GM18870 (cell line): ENCODE data around the gene FAM50B.

Experiments used
- ATAC-seq: cut with Tn5 transposase; IDR thresholded peaks from one replicate; pipeline ENCODE4 v1.9.1; 2021; ENCODE audit warnings: moderate library complexity; ENCODE audit not compliant: unreplicated experiment

The FAM50B gene

GRCh38 chr6:3871515-3871914 lies 22.3 kb downstream of the FAM50B start:
- no peak for ATAC-seq

- no peak for ATAC-seq
These were observed 22.8 kb downstream of the FAM50B start for GRCh38 chr6:3871939-3872338.

DNA sequence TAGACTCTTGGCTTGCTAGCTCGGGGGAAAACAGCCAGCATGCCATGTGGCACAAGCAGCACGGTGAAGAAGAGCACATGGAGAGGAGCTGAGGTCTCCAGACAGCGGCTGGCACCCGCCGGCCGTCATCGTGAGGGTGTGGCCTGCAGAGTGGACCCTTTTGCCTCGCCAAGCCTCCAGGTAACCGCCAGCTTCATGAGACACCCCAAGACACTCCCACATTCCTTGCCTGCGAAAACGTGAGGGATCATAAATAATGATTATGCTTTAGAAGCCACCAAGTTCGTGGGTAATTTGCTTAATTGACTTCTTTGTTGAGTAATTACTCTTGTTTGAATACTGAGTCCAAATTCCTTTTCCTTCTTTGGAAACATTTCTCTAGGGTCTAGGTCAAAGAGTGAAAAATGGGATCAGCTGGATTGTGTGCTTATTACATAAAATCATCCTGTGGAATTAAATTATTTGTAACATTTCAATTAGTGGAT lies 23.2 kb downstream of the FAM50B start:
- no peak for ATAC-seq

DNA sequence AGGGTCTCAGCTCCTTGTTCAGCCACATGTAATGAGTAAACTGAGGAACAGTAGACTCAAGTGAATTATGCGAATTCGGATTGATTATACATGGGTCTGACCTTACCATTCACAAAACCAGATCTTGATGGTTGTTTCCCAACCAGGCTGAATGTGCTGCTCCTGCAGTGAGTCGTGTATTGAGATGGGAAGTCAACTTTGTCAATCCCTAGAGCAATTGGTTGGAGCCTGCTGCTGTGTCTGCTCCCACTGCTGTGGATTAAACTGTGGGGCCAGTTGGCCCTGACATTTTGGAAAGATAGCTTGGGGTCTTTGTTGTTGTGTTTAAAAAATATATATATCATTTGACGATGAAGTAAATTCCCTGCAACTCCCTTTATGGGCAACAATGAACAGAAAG lies 23.9 kb downstream of the FAM50B start:
- ATAC-seq: no peak

- ATAC-seq: no peak
These were observed 24.9 kb downstream of the FAM50B start for GRCh38 chr6:3874069-3874468.

- no peak for ATAC-seq
These were observed 26.3 kb downstream of the FAM50B start for GRCh38 chr6:3875486-3875885.

DNA sequence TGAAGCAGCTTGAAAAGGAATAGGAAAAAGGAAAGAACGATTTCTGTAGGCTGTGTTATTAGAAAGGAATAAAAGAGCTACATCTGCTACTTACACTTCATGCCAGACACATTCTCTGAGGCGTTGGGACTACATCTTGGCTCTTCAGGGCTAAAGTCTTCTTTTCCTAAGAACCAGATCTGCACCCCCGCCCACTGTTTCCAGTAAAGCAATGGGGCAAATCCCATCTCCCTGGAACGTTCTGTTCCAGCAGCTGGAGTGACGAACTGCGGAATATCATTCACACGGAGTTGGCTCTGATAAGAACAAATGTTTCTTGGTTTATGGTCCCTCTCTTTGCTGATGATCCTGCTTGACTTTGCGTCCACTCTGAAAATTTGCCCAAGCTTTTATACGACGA lies 26.9 kb downstream of the FAM50B start:
- ATAC-seq: no peak

DNA sequence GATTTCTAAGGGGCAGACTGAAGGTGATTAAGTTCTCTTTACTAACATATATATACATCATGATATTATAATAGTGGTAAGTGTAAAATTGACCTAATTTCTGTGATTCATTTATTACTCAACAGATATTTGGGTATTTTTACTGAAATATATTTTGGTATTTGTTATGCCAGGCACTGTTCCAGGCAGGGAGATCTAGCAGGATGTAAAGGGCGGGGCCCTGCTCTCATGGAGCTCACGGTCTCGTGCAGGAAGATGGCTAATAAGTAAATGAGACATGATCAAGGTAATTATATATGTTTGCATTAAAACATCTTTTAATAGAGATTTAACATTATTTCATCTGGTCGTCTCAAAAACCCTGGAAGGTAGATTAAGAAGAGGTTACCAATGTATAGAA lies 27.7 kb downstream of the FAM50B start:
- ATAC-seq: no peak

DNA sequence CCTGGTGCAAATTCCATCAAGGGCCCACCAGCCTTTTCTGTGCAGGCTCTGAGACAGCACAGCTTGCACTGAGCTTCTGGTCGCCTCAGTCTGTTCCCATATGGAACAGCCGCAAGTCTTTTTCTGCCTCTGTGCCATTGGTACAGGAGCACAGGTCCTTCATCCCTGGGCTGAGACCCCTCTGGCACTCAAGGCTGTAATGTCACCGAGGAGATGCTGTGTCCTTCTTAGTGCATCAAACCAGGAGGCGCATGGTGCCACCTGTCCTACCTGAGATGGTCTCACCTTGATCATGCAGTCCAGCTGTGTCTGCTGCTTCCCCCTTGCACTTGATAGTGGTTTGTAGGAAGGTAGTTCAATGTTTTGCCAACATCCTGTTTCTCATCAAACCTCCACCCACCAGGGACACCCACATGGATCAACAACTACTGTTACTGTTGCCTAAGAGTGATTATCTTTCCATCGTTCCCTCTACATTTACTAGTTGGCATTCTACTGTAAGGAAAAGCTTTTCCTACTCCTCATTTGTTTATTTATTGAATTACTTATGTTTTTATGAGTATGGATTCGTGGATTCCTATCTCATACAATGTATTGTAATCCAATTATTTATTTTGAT lies 29.0 kb downstream of the FAM50B start:
- no peak for ATAC-seq

DNA sequence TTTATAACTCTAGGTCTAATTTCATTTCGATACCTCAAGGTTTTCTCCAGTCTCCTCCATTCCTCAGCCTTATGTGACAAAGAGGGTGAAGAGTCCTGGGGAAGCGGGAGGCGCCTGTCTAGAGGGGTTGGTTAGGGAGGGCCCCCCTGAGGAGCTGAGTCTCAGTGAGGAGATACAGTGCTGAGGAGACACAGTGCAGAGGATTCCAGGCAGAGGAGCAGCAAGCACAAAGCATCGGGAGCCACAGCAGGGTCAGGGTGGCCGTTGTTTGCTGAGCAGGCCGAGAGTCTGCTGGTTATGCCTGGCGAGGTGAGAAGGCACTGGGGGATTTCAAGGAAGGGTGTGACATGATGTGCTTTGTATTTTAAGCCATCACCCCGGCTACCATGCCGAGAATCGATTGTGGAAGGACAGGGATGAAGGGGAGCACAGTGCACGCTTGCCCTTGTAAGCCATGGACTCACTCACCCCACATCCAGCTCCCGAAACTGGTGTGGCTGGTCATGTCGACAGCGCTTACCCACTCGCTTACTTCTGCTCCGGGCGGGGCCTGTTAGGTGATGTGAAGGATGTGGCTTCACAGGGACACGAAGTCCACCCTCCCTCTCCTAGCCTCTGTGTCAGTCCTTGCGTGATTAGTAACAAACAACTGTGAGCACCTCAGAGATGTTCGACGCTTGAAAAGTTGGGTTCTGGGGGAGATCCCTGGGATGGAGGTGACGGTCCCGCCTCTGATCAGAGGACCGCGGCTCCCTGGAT lies 30.2 kb downstream of the FAM50B start:
- no peak for ATAC-seq

GRCh38 chr6:3881711-3882421 lies 32.7 kb downstream of the FAM50B start:
- ATAC-seq: no peak

GRCh38 chr6:3882431-3882830 lies 33.3 kb downstream of the FAM50B start:
- no peak for ATAC-seq

GRCh38 chr6:3882866-3883265 lies 33.7 kb downstream of the FAM50B start:
- ATAC-seq: no peak

DNA sequence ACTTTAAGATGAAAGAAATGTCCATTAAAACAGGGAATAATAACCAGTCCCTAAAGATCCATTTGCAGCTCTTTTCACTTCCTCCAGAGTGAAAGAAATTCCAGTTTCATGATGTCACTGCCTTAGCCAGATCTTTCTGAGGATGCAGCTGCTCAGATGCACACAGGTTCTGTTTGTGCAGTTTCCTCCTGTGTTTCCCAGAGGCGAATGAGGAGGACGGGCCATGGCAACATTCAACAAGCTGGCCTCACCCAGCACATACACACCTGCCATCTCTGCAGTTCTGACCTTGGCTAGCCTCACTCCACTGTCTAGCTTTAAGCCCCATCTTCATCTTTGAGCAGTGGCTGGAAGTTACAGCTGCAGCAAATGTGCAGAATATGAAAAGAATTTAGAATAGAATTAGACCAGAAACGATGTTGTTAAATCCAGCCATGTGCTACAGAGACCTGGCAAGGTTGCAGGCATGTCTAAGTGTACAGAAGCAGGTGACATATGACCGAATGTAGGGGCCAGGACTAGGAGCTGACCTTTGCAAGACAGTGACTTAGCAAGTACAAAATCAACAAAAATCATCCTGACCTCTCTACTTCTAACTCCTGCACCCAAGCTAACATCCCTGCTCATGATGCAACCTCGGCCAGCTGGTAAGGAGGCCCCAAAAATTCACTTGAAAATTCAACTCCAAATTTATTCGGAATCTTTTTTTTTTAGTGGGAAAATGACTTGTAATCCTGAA lies 35.0 kb downstream of the FAM50B start:
- ATAC-seq: no peak

DNA sequence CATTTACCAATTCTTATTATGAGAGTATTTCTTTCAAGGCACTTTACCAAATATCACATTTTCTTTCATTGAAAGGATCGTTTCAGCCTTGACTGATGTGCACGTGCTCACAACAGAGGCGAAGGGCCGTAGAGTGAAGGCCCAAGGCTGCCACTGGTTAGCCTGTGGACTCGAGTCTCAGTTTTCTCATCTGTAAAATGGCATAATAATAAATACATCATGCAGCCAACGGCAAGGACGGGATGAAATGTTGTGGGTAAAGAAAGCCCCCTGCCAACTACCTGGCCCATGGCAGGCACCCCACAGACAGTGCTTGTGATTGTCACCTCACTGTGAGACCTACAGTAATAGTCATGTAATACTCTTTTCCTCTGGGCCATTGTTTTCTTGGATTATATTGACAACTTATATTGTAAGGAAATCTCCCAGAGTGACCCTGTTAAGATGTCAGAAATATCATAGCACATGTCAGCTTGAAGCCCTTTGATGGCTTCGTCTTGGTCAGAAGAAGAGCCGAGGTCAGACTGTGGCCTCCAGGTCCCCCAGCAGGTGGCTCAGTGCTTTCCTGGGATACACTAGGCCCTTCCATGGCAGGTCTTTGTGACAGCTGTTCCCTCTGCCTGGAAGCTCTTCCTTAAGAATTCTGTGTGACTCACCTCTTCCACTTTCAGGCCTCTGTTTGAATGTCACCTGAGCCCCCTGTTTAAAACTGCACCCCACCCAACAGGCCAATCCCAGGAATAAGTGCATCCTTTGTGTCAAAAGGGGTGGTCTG lies 36.3 kb downstream of the FAM50B start:
- no peak for ATAC-seq

DNA sequence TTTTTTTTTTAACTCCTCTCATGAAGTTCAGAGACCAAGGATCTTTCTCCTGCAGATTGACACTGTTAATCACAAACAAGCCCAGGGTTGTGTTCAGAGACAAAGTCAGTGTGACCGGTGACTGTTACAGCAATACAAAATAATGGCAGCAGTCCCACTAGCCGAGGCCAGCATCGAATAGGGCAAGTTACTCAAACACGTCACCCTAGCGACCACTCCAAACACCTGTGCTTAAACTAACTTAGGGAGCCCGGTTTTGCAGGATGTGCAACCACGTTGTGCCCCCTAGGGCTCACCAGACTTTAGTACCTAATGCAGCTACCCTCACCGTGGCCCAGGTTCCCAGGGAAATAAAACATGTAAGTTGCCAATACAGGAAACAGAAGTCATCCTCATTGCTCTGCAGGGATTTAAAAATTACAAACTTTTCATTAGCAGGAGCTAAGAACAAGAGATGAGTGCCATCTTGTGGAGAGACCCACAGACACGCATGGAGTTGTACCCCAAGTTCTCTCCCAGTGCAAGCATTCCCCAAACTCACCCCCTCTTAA lies 38.1 kb downstream of the FAM50B start:
- no peak for ATAC-seq

GRCh38 chr6:3888153-3888957 lies 39.2 kb downstream of the FAM50B start:
- no peak for ATAC-seq

- no peak for ATAC-seq
These were observed 40.9 kb downstream of the FAM50B start for GRCh38 chr6:3890047-3890446.

GRCh38 chr6:3891883-3892282 lies 42.7 kb downstream of the FAM50B start:
- ATAC-seq: no peak
